ENCODE results near the gene INSL3. TPM values are rescaled to one million over a fixed set of nuclear protein-coding genes. Genes with fewer than 3 reads are reported as not detected.

Gene INSL3
- total and polyA plus RNA-seq, 2 of the 13 experiments (the other 11 are each of a cell fraction or from before 2014, with no cell fraction given): 0.30 TPM; not detected in 1

- TF ChIP-seq ZNF17 (CRISPR knock-in tag; IDR thresholded peaks at IDR 0.05): no peak
- no peak for TF ChIP-seq PHF8 (CRISPR knock-in tag; IDR thresholded peaks at IDR 0.05)
- no peak for TF ChIP-seq JARID2 (CRISPR knock-in tag; IDR thresholded peaks at IDR 0.05; ENCODE audit: insufficient replicate concordance)
- no peak for TF ChIP-seq ZNF501 (CRISPR knock-in tag; IDR thresholded peaks at IDR 0.05)
- no peak for TF ChIP-seq BCLAF1 (IDR thresholded peaks at IDR 0.05)
- no peak for TF ChIP-seq TFDP2 (CRISPR knock-in tag; IDR thresholded peaks at IDR 0.05)
- no peak for TF ChIP-seq TARDBP (CRISPR knock-in tag; IDR thresholded peaks at IDR 0.05)
- TF ChIP-seq ZNF563 (CRISPR knock-in tag; IDR thresholded peaks at IDR 0.05): no peak
- no peak for TF ChIP-seq ZGPAT (CRISPR knock-in tag; IDR thresholded peaks at IDR 0.05)
- no peak for TF ChIP-seq DRAP1 (CRISPR knock-in tag; IDR thresholded peaks at IDR 0.05)
- TF ChIP-seq CTCF (CRISPR knock-in tag; IDR thresholded peaks at IDR 0.05): peak; percentile 77
- TF ChIP-seq RFX5 (IDR thresholded peaks at IDR 0.05; ENCODE audit: low read depth, low read length): no peak
- no peak for TF ChIP-seq ZBTB49 (CRISPR knock-in tag; IDR thresholded peaks at IDR 0.05; ENCODE audit: borderline replicate concordance)
- TF ChIP-seq RBM39 (IDR thresholded peaks at IDR 0.05; ENCODE audit: low read depth, low read length, poor library complexity, severe bottlenecking): no peak
- peak; percentile 55; the same call in 1 of the 2 replicates for TF ChIP-seq SMC3 (IDR thresholded peaks at IDR 0.05; ENCODE audit: low read length)
- TF ChIP-seq LBX2 (CRISPR knock-in tag; IDR thresholded peaks at IDR 0.05; ENCODE audit: borderline replicate concordance): no peak
- no peak for TF ChIP-seq TAF15 (IDR thresholded peaks at IDR 0.05; ENCODE audit: low read depth, low read length, poor library complexity, severe bottlenecking)
- no peak for TF ChIP-seq ZNF3 (CRISPR knock-in tag; IDR thresholded peaks at IDR 0.05)
Observed at GRCh38 chr19:17784201-17785008, 36.9 kb downstream of the INSL3 start (continued).
